Mesenchymal stem cell (in vitro differentiated cells and primary cell): ENCODE data around the gene ATP6V0D1.

Experiments used
- DNase-seq: peaks from one replicate; pipeline ENCODE4 v3.0.0-alpha.2; 2013
- H2AFZ ChIP-seq: one replicate; pipeline ENCODE4 v1.6.1; 2013; ENCODE audit warnings: low read depth, mild to moderate bottlenecking, control low read depth, inconsistent platforms, low read length, moderate library complexity
- H2AK5ac ChIP-seq: 2 replicates; pipeline ENCODE4 v1.6.1; 2013; ENCODE audit warnings: low read length, moderate library complexity, mild to moderate bottlenecking, inconsistent platforms; ENCODE audit not compliant: severe bottlenecking
- H2BK120ac ChIP-seq: one replicate; pipeline ENCODE4 v1.6.1; 2013; ENCODE audit warnings: low read depth, mild to moderate bottlenecking, inconsistent platforms, low read length, moderate library complexity
- H2BK12ac ChIP-seq, 2 experiments: one replicate each; pipeline ENCODE4 v1.6.1; 2013; ENCODE audit warnings: inconsistent platforms in 2 of 2, low read length in 2 of 2, mild to moderate bottlenecking in 2 of 2, moderate library complexity in 2 of 2, control low read depth in 1 of 2
- H2BK15ac ChIP-seq: one replicate; pipeline ENCODE4 v1.6.1; 2013; ENCODE audit warnings: mild to moderate bottlenecking, low read depth, inconsistent platforms; ENCODE audit not compliant: poor library complexity, severe bottlenecking
- H2BK5ac ChIP-seq: 2 replicates; pipeline ENCODE4 v1.6.1; 2013; ENCODE audit warnings: low read depth, mild to moderate bottlenecking, low read length, control low read depth, inconsistent platforms; ENCODE audit not compliant: poor library complexity, severe bottlenecking
- H3K14ac ChIP-seq, 2 experiments: one replicate each; pipeline ENCODE4 v1.6.1; 2013; ENCODE audit warnings: inconsistent platforms in 2 of 2, low read length in 2 of 2, control low read depth in 1 of 2, mild to moderate bottlenecking in 1 of 2, moderate library complexity in 1 of 2
- H3K18ac ChIP-seq, 2 experiments: one replicate each; pipeline ENCODE4 v1.6.1; 2013; ENCODE audit warnings: inconsistent platforms in 2 of 2, low read length in 2 of 2, control low read depth in 1 of 2, low read depth in 1 of 2, mild to moderate bottlenecking in 1 of 2
- H3K23ac ChIP-seq, 2 experiments: one replicate each; pipeline ENCODE4 v1.6.1; 2013; ENCODE audit warnings: inconsistent platforms in 2 of 2, low read length in 2 of 2, mild to moderate bottlenecking in 2 of 2, moderate library complexity in 2 of 2, control low read depth in 1 of 2
- H3K27ac ChIP-seq: 2 replicates; pipeline ENCODE4 v1.5.1; 2013; ENCODE audit warnings: mild to moderate bottlenecking, moderate library complexity, low read length, control low read depth, inconsistent platforms; ENCODE audit not compliant: poor library complexity, severe bottlenecking
- H3K27me3 ChIP-seq, 2 experiments: 2 replicates each; pipeline versions ENCODE4 v1.6.1 to v1.7.0; 2013; ENCODE audit warnings: low read length in 2 of 2, mild to moderate bottlenecking in 2 of 2, moderate library complexity in 2 of 2, control low read depth in 1 of 2, inconsistent platforms in 1 of 2; ENCODE audit not compliant: control insufficient read depth in 1 of 2, insufficient read depth in 1 of 2
- H3K36me3 ChIP-seq, 2 experiments: 2 replicates each; pipeline versions ENCODE4 v1.6.1 to v1.7.0; 2013; ENCODE audit warnings: low read length in 2 of 2, control low read depth in 1 of 2, inconsistent platforms in 1 of 2, low read depth in 1 of 2, mild to moderate bottlenecking in 1 of 2; ENCODE audit not compliant: insufficient read depth in 2 of 2, control insufficient read depth in 1 of 2
- H3K4ac ChIP-seq, 2 experiments: one replicate each; pipeline ENCODE4 v1.6.1; 2013; ENCODE audit warnings: inconsistent platforms in 2 of 2, low read length in 2 of 2, mild to moderate bottlenecking in 2 of 2, moderate library complexity in 2 of 2, control low read depth in 1 of 2, low read depth in 1 of 2
- H3K4me1 ChIP-seq: 2 replicates; pipeline ENCODE4 v1.6.1; 2013; ENCODE audit warnings: low read depth, low read length, control low read depth; ENCODE audit not compliant: control insufficient read depth, insufficient read depth
- H3K4me2 ChIP-seq: 2 replicates; pipeline ENCODE4 v1.6.1; 2013; ENCODE audit warnings: low read length, mild to moderate bottlenecking, inconsistent platforms; ENCODE audit not compliant: poor library complexity, severe bottlenecking
- H3K4me3 ChIP-seq, 2 experiments: 2 replicates each; pipeline versions ENCODE4 v1.5.1 to v1.7.0; 2013; ENCODE audit warnings: low read length in 2 of 2, mild to moderate bottlenecking in 2 of 2, control low read depth in 1 of 2, low read depth in 1 of 2; ENCODE audit not compliant: insufficient read depth in 1 of 2
- H3K79me1 ChIP-seq: replicated peaks from 2 replicates; pipeline ENCODE4 v1.6.1; 2013; ENCODE audit warnings: mild to moderate bottlenecking, control low read depth, low read length, inconsistent platforms; ENCODE audit not compliant: poor library complexity, severe bottlenecking
- H3K9ac ChIP-seq: 2 replicates; pipeline ENCODE4 v1.7.0; 2013; ENCODE audit warnings: mild to moderate bottlenecking, low read length, moderate library complexity
- H3K9me3 ChIP-seq: 2 replicates; pipeline ENCODE4 v1.7.0; 2013; ENCODE audit warnings: mild to moderate bottlenecking, low read length; ENCODE audit not compliant: control insufficient read depth
- H4K8ac ChIP-seq: one replicate; pipeline ENCODE4 v1.6.1; 2013; ENCODE audit warnings: inconsistent platforms, mild to moderate bottlenecking, low read length, moderate library complexity
- H4K91ac ChIP-seq: one replicate; pipeline ENCODE4 v1.6.1; 2013; ENCODE audit warnings: mild to moderate bottlenecking, low read length, inconsistent platforms
- whole genome bisulfite sequencing: methylation state at CpG from one replicate; pipeline ENCODE4 v1.1.7; 2013; ENCODE audit warnings: mixed read lengths; 5-methylcytosine and 5-hydroxymethylcytosine counted together

ATP6V0D1 gene

GRCh38 chr16:67446968-67447507, 33.9 kb downstream of the ATP6V0D1 start:
- H3K27me3 ChIP-seq = no peaks in the 10 kb centered on the region
- no peak overlapping the region for H2AK5ac ChIP-seq
- 90% methylated on average over 8 of the region's 8 CpGs for WGBS
- H2BK15ac ChIP-seq = peak overlapping the region; percentile 57
- H3K9ac ChIP-seq = peak overlapping the region; percentile 65
- H3K4ac ChIP-seq = peak overlapping the region; percentile 27 to 38
- no peak for DNase-seq
- H2BK120ac ChIP-seq = peak overlapping the region; percentile 65
- H4K91ac ChIP-seq = peak overlapping the region; percentile 58
- H3K4me1 ChIP-seq = peaks cover 37% of the 10 kb centered on the region
- H3K27ac ChIP-seq = no peak overlapping the region
- no peak overlapping the region for H2AFZ ChIP-seq
- H3K23ac ChIP-seq = no peak overlapping the region
- no peak overlapping the region for H3K4me2 ChIP-seq
- no peaks in the 10 kb centered on the region for H3K9me3 ChIP-seq
- peaks cover 61 to 90% of the 10 kb centered on the region in 2 experiments for H3K36me3 ChIP-seq
- peak overlapping the region in 1 of 2 experiments; percentile 65 for H2BK12ac ChIP-seq
- H3K18ac ChIP-seq = peak overlapping the region in 1 of 2 experiments; percentile 23
- H3K14ac ChIP-seq = no peak overlapping the region
- no peak overlapping the region for H2BK5ac ChIP-seq
- peak overlapping the region in 1 of 2 experiments; percentile 44 for H3K4me3 ChIP-seq
- peaks cover 65% of the 10 kb centered on the region for H3K79me1 ChIP-seq
- peak overlapping the region; percentile 81 for H4K8ac ChIP-seq

- peak overlapping the region in 1 of 2 experiments; percentile 47 for H3K23ac ChIP-seq
- H3K14ac ChIP-seq = no peak overlapping the region
- H3K27me3 ChIP-seq = no peaks in the 10 kb centered on the region
- DNase-seq = no peak
- H3K18ac ChIP-seq = peak overlapping the region; percentile 23 to 42
- 89% methylated on average over 11 of the region's 12 CpGs for WGBS
- no peak overlapping the region for H2AFZ ChIP-seq
- H2BK12ac ChIP-seq = peak overlapping the region; percentile 14 to 65
- peaks cover 70% of the 10 kb centered on the region for H3K79me1 ChIP-seq
- peak overlapping the region; percentile 58 for H4K91ac ChIP-seq
- no peak overlapping the region for H3K27ac ChIP-seq
- no peak overlapping the region for H3K4me2 ChIP-seq
- peaks cover 61 to 88% of the 10 kb centered on the region in 2 experiments for H3K36me3 ChIP-seq
- H2BK15ac ChIP-seq = no peak overlapping the region
- no peak overlapping the region for H2BK5ac ChIP-seq
- H3K9me3 ChIP-seq = no peaks in the 10 kb centered on the region
- H3K4me1 ChIP-seq = peaks cover 37% of the 10 kb centered on the region
- peak overlapping the region; percentile 65 for H3K9ac ChIP-seq
- peak overlapping the region in 1 of 2 experiments; percentile 2 for H3K4ac ChIP-seq
- H2BK120ac ChIP-seq = peak overlapping the region; percentile 65
- H4K8ac ChIP-seq = peak overlapping the region; percentile 31
- no peak overlapping the region for H3K4me3 ChIP-seq
- no peak overlapping the region for H2AK5ac ChIP-seq
Observed at GRCh38 chr16:67445913-67446907, 34.7 kb downstream of the ATP6V0D1 start.

- H2BK5ac ChIP-seq = no peak overlapping the region
- no peak overlapping the region for H3K27ac ChIP-seq
- no peak overlapping the region for H2AFZ ChIP-seq
- peaks cover 68% of the 10 kb centered on the region for H3K79me1 ChIP-seq
- H2BK120ac ChIP-seq = no peak overlapping the region
- H4K8ac ChIP-seq = no peak overlapping the region
- no peak overlapping the region for H3K18ac ChIP-seq
- H3K14ac ChIP-seq = no peak overlapping the region
- 94% methylated on average over 3 of the region's 3 CpGs for WGBS
- H3K9me3 ChIP-seq = no peaks in the 10 kb centered on the region
- DNase-seq = no peak
- no peak overlapping the region for H3K4ac ChIP-seq
- no peaks in the 10 kb centered on the region for H3K27me3 ChIP-seq
- no peak overlapping the region for H3K23ac ChIP-seq
- no peak overlapping the region for H4K91ac ChIP-seq
- no peak overlapping the region for H3K4me2 ChIP-seq
- H2BK12ac ChIP-seq = peak overlapping the region in 1 of 2 experiments; percentile 14
- peak overlapping the region; percentile 65 for H3K9ac ChIP-seq
- H3K4me1 ChIP-seq = peaks cover 37% of the 10 kb centered on the region
- peak overlapping the region; percentile 19 for H2BK15ac ChIP-seq
- no peak overlapping the region for H2AK5ac ChIP-seq
- peaks cover 62 to 88% of the 10 kb centered on the region in 2 experiments for H3K36me3 ChIP-seq
- no peak overlapping the region for H3K4me3 ChIP-seq
Observed at GRCh38 chr16:67445441-67445912, 35.5 kb downstream of the ATP6V0D1 start.

DNA sequence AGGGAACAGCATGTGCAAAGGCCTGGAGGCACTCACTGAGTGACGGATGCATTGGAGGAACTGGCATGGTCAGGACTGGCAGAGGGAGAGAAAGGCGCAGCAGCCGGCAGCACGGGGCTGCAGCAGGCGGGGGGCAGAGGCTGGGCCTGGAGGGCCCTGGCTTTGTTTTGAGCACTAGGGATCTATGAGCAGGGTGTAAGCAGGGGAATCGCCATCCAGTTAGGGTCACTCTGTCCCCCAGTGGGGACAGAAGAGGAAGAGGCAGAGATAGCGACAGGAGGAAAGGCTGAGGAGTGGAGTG, 35.9 kb downstream of the ATP6V0D1 start:
- 97% methylated on average over 7 of the region's 7 CpGs for WGBS
- H3K4me1 ChIP-seq = peaks cover 37% of the 10 kb centered on the region
- H3K27ac ChIP-seq = no peak overlapping the region
- no peak overlapping the region for H3K4ac ChIP-seq
- peak overlapping the region; percentile 51 for H3K9ac ChIP-seq
- peak overlapping the region in 1 of 2 experiments; percentile 15 for H3K18ac ChIP-seq
- H2AK5ac ChIP-seq = no peak overlapping the region
- H3K27me3 ChIP-seq = no peaks in the 10 kb centered on the region
- peak overlapping the region in 1 of 2 experiments; percentile 21 for H2BK12ac ChIP-seq
- no peak overlapping the region for H3K23ac ChIP-seq
- H2AFZ ChIP-seq = no peak overlapping the region
- no peak overlapping the region for H3K4me2 ChIP-seq
- H2BK5ac ChIP-seq = no peak overlapping the region
- H3K14ac ChIP-seq = no peak overlapping the region
- no peaks in the 10 kb centered on the region for H3K9me3 ChIP-seq
- peaks cover 63 to 88% of the 10 kb centered on the region in 2 experiments for H3K36me3 ChIP-seq
- H3K4me3 ChIP-seq = no peak overlapping the region
- H3K79me1 ChIP-seq = peaks cover 68% of the 10 kb centered on the region
- no peak for DNase-seq
- no peak overlapping the region for H4K8ac ChIP-seq
- no peak overlapping the region for H2BK120ac ChIP-seq
- no peak overlapping the region for H4K91ac ChIP-seq
- peak overlapping the region; percentile 19 for H2BK15ac ChIP-seq
